ENCODE data around the gene RARRES2.

Gene RARRES2

GRCh38 chr7:150344299-150344698 is 2.9 kb upstream of the RARRES2 start:
- no peak overlapping the region for H3K4me3 ChIP-seq (ENCODE audit: low read depth, low read length)
- H3K36me3 ChIP-seq, result no peaks in the 10 kb centered on the region
- no peak for DNase-seq
- TF ChIP-seq CTCF (IDR thresholded peaks at IDR 0.05; ENCODE audit: low read depth, low read length), result no peak
- H3K4me1 ChIP-seq, result no peaks in the 10 kb centered on the region
- no peaks in the 10 kb centered on the region for H3K9me3 ChIP-seq
- H3K27me3 ChIP-seq, result peaks cover 32% of the 10 kb centered on the region

DNA sequence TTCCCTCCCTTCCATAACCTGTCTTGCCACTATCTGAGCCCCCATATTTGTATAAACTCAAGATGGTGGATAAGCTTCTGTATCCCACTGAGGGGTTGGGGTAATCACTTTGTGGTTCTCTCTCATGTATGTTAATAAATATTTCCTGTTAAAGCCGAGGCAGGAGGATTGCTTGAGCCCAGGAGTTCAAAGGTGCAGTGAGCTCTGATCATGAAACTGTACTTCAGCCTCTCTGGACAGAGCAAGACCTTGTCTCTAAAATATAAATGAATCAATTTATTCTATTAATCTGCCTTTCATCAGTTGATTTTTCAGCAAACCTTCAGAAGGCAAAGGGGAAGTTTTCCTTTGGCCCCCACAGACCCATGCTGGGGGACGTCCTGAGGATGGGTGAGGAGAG is 1.8 kb upstream of the RARRES2 start:
- no peak for DNase-seq
- Histone ChIP-seq H3K4me3 (ENCODE audit: low read depth, low read length) (no peak overlapping the region), H3K4me1 (no peaks in the 10 kb centered on the region), H3K36me3 (no peaks in the 10 kb centered on the region), H3K9me3 (no peaks in the 10 kb centered on the region), H3K27me3 (peaks cover 32% of the 10 kb centered on the region)
- no peak for TF ChIP-seq CTCF (IDR thresholded peaks at IDR 0.05; ENCODE audit: low read depth, low read length)

- Histone ChIP-seq H3K27me3 (peaks cover 32% of the 10 kb centered on the region), H3K4me1 (no peaks in the 10 kb centered on the region), H3K4me3 (ENCODE audit: low read depth, low read length) (no peak overlapping the region), H3K9me3 (no peaks in the 10 kb centered on the region), H3K36me3 (peaks cover 2% of the 10 kb centered on the region)
- TF ChIP-seq CTCF (IDR thresholded peaks at IDR 0.05; ENCODE audit: low read depth, low read length), result no peak
- DNase-seq, result no peak
Observed at GRCh38 chr7:150342121-150342408, 636 bp upstream of the RARRES2 start.

GRCh38 chr7:150340875-150341262 is 560 bp downstream of the RARRES2 start:
- H3K4me1 ChIP-seq, result no peaks in the 10 kb centered on the region
- no peak overlapping the region for H3K4me3 ChIP-seq (ENCODE audit: low read depth, low read length)
- no peaks in the 10 kb centered on the region for H3K9me3 ChIP-seq
- peaks cover 32% of the 10 kb centered on the region for H3K27me3 ChIP-seq
- no peak for DNase-seq
- no peak for TF ChIP-seq CTCF (IDR thresholded peaks at IDR 0.05; ENCODE audit: low read depth, low read length)
- peaks cover 10% of the 10 kb centered on the region for H3K36me3 ChIP-seq

DNA sequence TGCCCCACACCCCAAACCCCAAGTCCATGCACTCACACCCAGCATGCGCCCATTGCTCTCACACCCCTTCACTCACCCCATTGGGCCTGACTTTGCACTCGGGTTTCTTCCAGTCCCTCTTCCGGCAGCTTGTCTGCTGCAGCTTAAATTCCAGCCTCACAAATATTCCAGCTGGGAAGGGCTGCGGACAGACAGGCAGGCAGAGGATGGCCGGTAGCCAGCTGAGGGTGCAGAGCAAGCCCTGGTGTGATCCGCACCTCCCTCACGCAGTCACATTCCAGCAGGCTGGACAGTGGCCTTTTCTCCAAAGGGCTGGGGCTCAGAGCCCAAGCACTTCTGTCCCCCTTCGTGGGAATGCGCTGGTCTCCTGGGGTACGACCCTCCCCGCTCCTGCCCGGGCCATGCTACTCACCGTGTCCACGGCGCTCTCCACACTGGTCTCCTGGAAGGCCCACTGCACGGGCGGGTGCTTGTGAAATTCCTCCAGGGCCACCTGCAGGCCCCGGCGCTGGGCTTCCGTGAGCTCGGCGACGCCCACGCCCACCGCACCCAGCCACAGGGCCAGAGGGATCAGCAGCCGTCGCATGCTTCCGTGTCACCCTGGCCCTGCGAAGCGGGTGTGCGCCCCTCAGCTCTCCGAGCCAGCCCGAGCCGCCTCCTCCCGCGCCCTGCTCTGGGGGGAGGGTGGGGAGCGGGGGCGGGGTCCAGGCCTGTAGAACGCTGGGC is 1.2 kb downstream of the RARRES2 start:
- H3K4me3 ChIP-seq (ENCODE audit: low read depth, low read length), result no peak overlapping the region
- H3K36me3 ChIP-seq, result peaks cover 10% of the 10 kb centered on the region
- H3K4me1 ChIP-seq, result no peaks in the 10 kb centered on the region
- no peak for TF ChIP-seq CTCF (IDR thresholded peaks at IDR 0.05; ENCODE audit: low read depth, low read length)
- H3K9me3 ChIP-seq, result no peaks in the 10 kb centered on the region
- peaks cover 32% of the 10 kb centered on the region for H3K27me3 ChIP-seq
- no peak for DNase-seq

DNA sequence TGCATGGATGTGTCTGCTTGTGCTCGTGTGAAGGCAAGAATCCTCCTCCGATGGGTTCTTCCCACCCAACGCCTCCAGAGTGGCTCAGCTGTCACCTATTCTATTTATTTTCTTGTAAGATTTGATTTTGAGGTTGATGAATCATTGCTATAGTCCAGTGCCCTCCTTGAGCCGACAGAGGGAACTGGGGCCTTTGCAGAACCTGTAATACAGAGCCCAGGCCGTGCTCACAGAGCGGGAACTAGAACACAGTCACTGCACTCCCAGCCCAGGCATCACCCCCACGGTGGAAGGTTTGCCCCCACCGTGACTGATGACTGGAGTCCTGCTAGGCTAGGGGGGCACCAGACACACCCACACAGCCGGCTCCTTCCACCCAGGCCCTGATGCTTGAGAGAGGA is 2.0 kb downstream of the RARRES2 start:
- no peak for DNase-seq
- no peak for TF ChIP-seq CTCF (IDR thresholded peaks at IDR 0.05; ENCODE audit: low read depth, low read length)
- H3K36me3 ChIP-seq, result peaks cover 10% of the 10 kb centered on the region
- H3K4me3 ChIP-seq (ENCODE audit: low read depth, low read length), result no peak overlapping the region
- H3K27me3 ChIP-seq, result peaks cover 27% of the 10 kb centered on the region
- H3K9me3 ChIP-seq, result no peaks in the 10 kb centered on the region
- no peaks in the 10 kb centered on the region for H3K4me1 ChIP-seq

Data from BE2C (cell line).